Ureter (tissue), 1 donor: ENCODE measurements around the gene HNRNPA3. TPM values are rescaled to one million over a fixed set of nuclear protein-coding genes. Genes with fewer than 3 reads are reported as not detected.
"Not testable (repeated sequence)": the region's sequence is repeated elsewhere in the genome, so short reads cannot be mapped to it uniquely, and the experiment has no call there.

Source experiments
- DNase-seq: peaks from one replicate; pipeline ENCODE4 v3.0.0-alpha.2; 2020; ENCODE audit warnings: low spot score
- total RNA-seq: library from RNA; stranded (reverse); gene quantifications from one replicate; pipeline ENCODE4 v1.2.4, GENCODE V29; 2023
- donor health status: DM: yes; HTN: yes; CAD: no.

HNRNPA3 gene
- total RNA-seq, 1 donor from 2014 or later: 251 TPM

- DNase-seq: no peak
Observed at GRCh38 chr2:177188482-177189469, 23.8 kb upstream of the HNRNPA3 start.

GRCh38 chr2:177190941-177191340 lies 21.7 kb upstream of the HNRNPA3 start:
- DNase-seq: no peak

- no peak for DNase-seq
Observed at GRCh38 chr2:177192788-177193187, 19.8 kb upstream of the HNRNPA3 start.

- no peak for DNase-seq
Observed at GRCh38 chr2:177193240-177193639, 19.4 kb upstream of the HNRNPA3 start.

GRCh38 chr2:177195194-177195593 lies 17.4 kb upstream of the HNRNPA3 start:
- no peak for DNase-seq

GRCh38 chr2:177200419-177200818 lies 12.2 kb upstream of the HNRNPA3 start:
- DNase-seq: not testable (repeated sequence)

- DNase-seq: no peak
Observed at GRCh38 chr2:177201919-177202346, 10.7 kb upstream of the HNRNPA3 start.

GRCh38 chr2:177204417-177204816 lies 8.2 kb upstream of the HNRNPA3 start:
- DNase-seq: no peak

- no peak for DNase-seq
Observed at GRCh38 chr2:177207101-177207500, 5.5 kb upstream of the HNRNPA3 start.

- DNase-seq: no peak
Observed at GRCh38 chr2:177211169-177211568, 1.4 kb upstream of the HNRNPA3 start.

- no peak for DNase-seq
Observed at GRCh38 chr2:177211576-177212105, 953 bp upstream of the HNRNPA3 start.

- DNase-seq: peak; percentile 95
Observed at GRCh38 chr2:177212891-177213856, 580 bp downstream of the HNRNPA3 start.

GRCh38 chr2:177217247-177217843 lies 4.8 kb downstream of the HNRNPA3 start:
- DNase-seq: no peak

- not testable (repeated sequence) for DNase-seq
Observed at GRCh38 chr2:177219787-177220186, 7.2 kb downstream of the HNRNPA3 start.

GRCh38 chr2:177221534-177221933 lies 8.9 kb downstream of the HNRNPA3 start:
- DNase-seq: no peak

GRCh38 chr2:177221970-177222369 lies 9.4 kb downstream of the HNRNPA3 start:
- no peak for DNase-seq

- not testable (repeated sequence) for DNase-seq
Observed at GRCh38 chr2:177223436-177223835, 10.8 kb downstream of the HNRNPA3 start.

GRCh38 chr2:177225965-177226360 lies 13.4 kb downstream of the HNRNPA3 start:
- no peak for DNase-seq

- no peak for DNase-seq
Observed at GRCh38 chr2:177229442-177230242, 17.0 kb downstream of the HNRNPA3 start.

- no peak for DNase-seq
Observed at GRCh38 chr2:177231270-177231669, 18.7 kb downstream of the HNRNPA3 start.
